ENCODE measurements around the gene ADAMTS1.

Gene ADAMTS1

GRCh38 chr21:26788790-26789189 is 56.4 kb downstream of the ADAMTS1 start:
- no peak overlapping the region for H3K4me3 ChIP-seq (ENCODE audit: low read length)
- DNase-seq (ENCODE audit: low read depth) = no peak
- TF ChIP-seq CTCF (conservative IDR thresholded peaks at IDR 0.05; ENCODE audit: low read length) = no peak

Data from AG10803 (cell line).